ENCODE results near the gene QKI. TPM values are rescaled to one million over a fixed set of nuclear protein-coding genes. Genes with fewer than 3 reads are reported as not detected.
A peak's percentile ranks its signal among the peaks of the same experiment; 100 is the strongest.

QKI gene
- total RNA-seq, 1 experiment from 2014 or later = 50.8 TPM

GRCh38 chr6:163414946-163415619, 565 bp downstream of the QKI start:
- ChIA-PET POLR2A (ENCODE audit: unreplicated experiment) (no interaction called here), CTCF (no interaction called here)
- Histone ChIP-seq H4K20me1 (ENCODE audit: insufficient read depth) (peaks cover 29% of the 10 kb centered on the region), H3K36me3 (ENCODE audit: low read depth) (0 out of 2 replicates have a peak, but pooled peaks cover 3% of the 10 kb centered on the region), H3K9me3 (ENCODE audit: insufficient read depth, low read depth) (no peaks in the 10 kb centered on the region), H3K4me2 (peak overlapping the region; percentile 96; the same call in 1 of the 2 replicates), H3K9me2 (ENCODE audit: insufficient read depth) (no peaks in the 10 kb centered on the region), H3K27ac (peak overlapping the region; percentile 71; the same call in 1 of the 2 replicates), H3F3A (ENCODE audit: insufficient read depth, low read depth) (no peaks in the 10 kb centered on the region), H3K4me1 (replicated peaks; ENCODE audit: insufficient read depth) (peaks cover 40% of the 10 kb centered on the region), H3K27me3 (ENCODE audit: insufficient read depth, low read depth) (no peaks in the 10 kb centered on the region), H3K79me2 (ENCODE audit: low read depth) (peaks cover 68% of the 10 kb centered on the region), H2AFZ (peak overlapping the region; percentile 73; the same call in 1 of the 2 replicates), H3K4me3 (peak overlapping the region; percentile 93)
- intact Hi-C loops (cut with micrococcal nuclease; ENCODE audit: unreplicated experiment) = loop anchor here (5.0 kb wide), 2 partner anchors 542 to 1512 kb away; no protein-coding TSS in a partner anchor
- no peak for DNase-seq
- BruUV-seq (replicated peaks) = no TSS peak
- TF ChIP-seq CTCF (conservative IDR thresholded peaks at IDR 0.05) (no peak), EZH2 (IDR thresholded peaks at IDR 0.05; ENCODE audit: low read depth) (no peak)

GRCh38 chr6:163415620-163416556, 1.4 kb downstream of the QKI start:
- no peaks in the 10 kb centered on the region for H3F3A ChIP-seq (ENCODE audit: insufficient read depth, low read depth)
- 0 out of 2 replicates have a peak, but pooled peaks cover 3% of the 10 kb centered on the region for H3K36me3 ChIP-seq (ENCODE audit: low read depth)
- no peak for TF ChIP-seq CTCF (conservative IDR thresholded peaks at IDR 0.05)
- no peaks in the 10 kb centered on the region for H3K27me3 ChIP-seq (ENCODE audit: insufficient read depth, low read depth)
- peak overlapping the region; percentile 93 for H3K4me3 ChIP-seq
- H3K79me2 ChIP-seq (ENCODE audit: low read depth) = peaks cover 77% of the 10 kb centered on the region
- CTCF ChIA-PET = interaction anchor here (0.8 kb wide), 1 partner anchor 24 kb away, joined by 5 read pairs; no protein-coding TSS in a partner anchor
- BruUV-seq (replicated peaks) = no TSS peak
- no peak for DNase-seq
- intact Hi-C loops (cut with micrococcal nuclease; ENCODE audit: unreplicated experiment) = loop anchor here (1.0 to 5.0 kb wide), 3 partner anchors 235 to 1511 kb away; no protein-coding TSS in a partner anchor
- peak overlapping the region; percentile 71 for H3K27ac ChIP-seq
- H3K9me3 ChIP-seq (ENCODE audit: insufficient read depth, low read depth) = no peaks in the 10 kb centered on the region
- peak overlapping the region; percentile 73 for H2AFZ ChIP-seq
- POLR2A ChIA-PET (ENCODE audit: unreplicated experiment) = interaction anchor here (0.7 to 0.9 kb wide), 2 partner anchors 151 to 418 kb away, joined by 8 to 11 read pairs; no protein-coding TSS in a partner anchor
- no peaks in the 10 kb centered on the region for H3K9me2 ChIP-seq (ENCODE audit: insufficient read depth)
- H3K4me2 ChIP-seq = peak overlapping the region; percentile 96
- H3K4me1 ChIP-seq (replicated peaks; ENCODE audit: insufficient read depth) = peaks cover 47% of the 10 kb centered on the region
- peaks cover 37% of the 10 kb centered on the region for H4K20me1 ChIP-seq (ENCODE audit: insufficient read depth)

Data from PC-9 (cell line).